Muscle layer of colon (tissue), 2 donors: ENCODE data around the gene EXOSC10.
"Not testable (repeated sequence)": the region's sequence is repeated elsewhere in the genome, so short reads cannot be mapped to it uniquely, and the experiment has no call there.

Experiments
- H3K27ac ChIP-seq: one replicate; pipeline ENCODE4 v1.7.0; 2013; ENCODE audit warnings: low read depth, mild to moderate bottlenecking, low read length, moderate library complexity
- H3K27me3 ChIP-seq, 2 donors: one replicate each; pipeline ENCODE4 v1.7.0; 2013; ENCODE audit warnings: low read length in 2 of 2, mild to moderate bottlenecking in 2 of 2; ENCODE audit not compliant: insufficient read depth in 2 of 2, control insufficient read depth in 1 of 2
- H3K36me3 ChIP-seq: one replicate; pipeline ENCODE4 v1.7.0; 2013; ENCODE audit warnings: mild to moderate bottlenecking, low read length; ENCODE audit not compliant: insufficient read depth
- H3K4me1 ChIP-seq: one replicate; pipeline ENCODE4 v1.7.0; 2013; ENCODE audit warnings: mild to moderate bottlenecking, low read length; ENCODE audit not compliant: insufficient read depth
- H3K4me3 ChIP-seq, 2 donors: one replicate each; pipeline ENCODE4 v1.7.0; 2013; ENCODE audit warnings: low read length in 2 of 2, low read depth in 1 of 2, mild to moderate bottlenecking in 1 of 2, moderate library complexity in 1 of 2
- H3K9ac ChIP-seq: one replicate; pipeline ENCODE4 v1.7.0; 2013; ENCODE audit warnings: low read length
- H3K9me3 ChIP-seq: one replicate; pipeline ENCODE4 v1.7.0; 2013; ENCODE audit warnings: mild to moderate bottlenecking, low read length
- donor health status: abdominal sarcoma.
- donor health status: Adenocarcinoma of cecum.

EXOSC10 gene

GRCh38 chr1:11023201-11023600, 76.5 kb downstream of the EXOSC10 start:
- H3K27me3 ChIP-seq = no peaks in the 10 kb centered on the region
- no peaks in the 10 kb centered on the region for H3K9me3 ChIP-seq
- H3K27ac ChIP-seq = no peak overlapping the region
- peaks cover 69% of the 10 kb centered on the region for H3K36me3 ChIP-seq
- no peak overlapping the region for H3K9ac ChIP-seq
- no peaks in the 10 kb centered on the region for H3K4me1 ChIP-seq
- H3K4me3 ChIP-seq = no peak overlapping the region

GRCh38 chr1:11019971-11020370, 79.7 kb downstream of the EXOSC10 start:
- H3K9me3 ChIP-seq = no peaks in the 10 kb centered on the region
- H3K9ac ChIP-seq = no peak overlapping the region
- no peaks in the 10 kb centered on the region for H3K27me3 ChIP-seq
- no peak overlapping the region for H3K27ac ChIP-seq
- H3K4me1 ChIP-seq = peaks cover under 1% of the 10 kb centered on the region
- no peak overlapping the region for H3K4me3 ChIP-seq
- H3K36me3 ChIP-seq = peaks cover 77% of the 10 kb centered on the region

DNA sequence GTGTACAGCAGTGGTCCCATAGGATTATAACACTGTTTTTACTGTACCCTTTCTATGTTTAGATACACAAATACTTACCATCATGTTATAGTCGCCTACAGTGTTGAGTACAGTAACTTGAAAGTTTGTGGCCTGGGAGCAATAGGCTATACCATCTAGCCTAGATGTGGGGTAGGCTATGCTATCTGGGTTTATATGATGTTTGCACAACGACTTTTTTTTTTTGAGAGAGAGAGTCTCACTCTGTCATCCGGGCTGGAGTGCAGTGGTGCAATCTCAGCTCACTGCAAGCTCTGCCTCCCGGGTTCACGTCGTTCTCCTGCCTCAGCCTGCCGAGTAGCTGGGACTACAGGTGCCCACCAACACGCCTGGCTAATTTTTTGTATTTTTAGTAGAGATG, 80.3 kb downstream of the EXOSC10 start:
- not testable (repeated sequence) for H3K4me1 ChIP-seq, H3K9me3 ChIP-seq, H3K4me3 ChIP-seq, H3K9ac ChIP-seq, H3K27ac ChIP-seq, H3K27me3 ChIP-seq
- peaks cover 77% of the 10 kb centered on the region for H3K36me3 ChIP-seq
